Fibroblast of mammary gland (primary cell): ENCODE data around the gene MRC1.

Experiments used
- DNase-seq: peaks from one replicate; pipeline ENCODE4 v3.0.0-alpha.2; 2010; ENCODE audit warnings: low read depth
- H3K4me3 ChIP-seq: 2 replicates; pipeline ENCODE4 v1.5.1; 2011; ENCODE audit warnings: low read depth, mild to moderate bottlenecking, low read length, moderate library complexity; ENCODE audit not compliant: control insufficient read depth
- TF ChIP-seq, protein P1 (sequence below): conservative IDR thresholded peaks from 2 replicates; pipeline ENCODE4 v1.5.1; 2011; ENCODE audit warnings: low read depth, low read length, inconsistent platforms; ENCODE audit not compliant: control insufficient read depth, insufficient read depth

MRC1 gene

DNA sequence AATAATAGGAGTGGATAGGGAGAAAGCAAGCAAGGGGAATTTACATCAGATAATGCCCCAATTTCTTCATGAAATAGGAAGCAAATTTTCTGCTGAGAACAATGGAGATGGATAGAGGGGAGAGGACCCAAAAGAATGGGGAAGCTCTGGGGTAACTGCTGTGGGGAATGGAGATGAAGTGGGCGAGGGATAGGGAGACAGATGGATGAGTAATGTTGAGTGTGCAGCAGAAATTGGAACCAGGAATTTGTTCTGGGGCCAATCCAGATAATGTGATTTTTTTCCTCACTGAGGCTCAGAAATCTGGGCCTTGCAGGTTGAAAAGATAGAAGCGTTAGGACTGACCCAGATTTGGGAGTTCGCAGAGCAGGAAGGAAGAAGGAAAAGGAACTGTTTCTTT lies 24.5 kb upstream of the MRC1 start:
- TF ChIP-seq, protein P1, sequence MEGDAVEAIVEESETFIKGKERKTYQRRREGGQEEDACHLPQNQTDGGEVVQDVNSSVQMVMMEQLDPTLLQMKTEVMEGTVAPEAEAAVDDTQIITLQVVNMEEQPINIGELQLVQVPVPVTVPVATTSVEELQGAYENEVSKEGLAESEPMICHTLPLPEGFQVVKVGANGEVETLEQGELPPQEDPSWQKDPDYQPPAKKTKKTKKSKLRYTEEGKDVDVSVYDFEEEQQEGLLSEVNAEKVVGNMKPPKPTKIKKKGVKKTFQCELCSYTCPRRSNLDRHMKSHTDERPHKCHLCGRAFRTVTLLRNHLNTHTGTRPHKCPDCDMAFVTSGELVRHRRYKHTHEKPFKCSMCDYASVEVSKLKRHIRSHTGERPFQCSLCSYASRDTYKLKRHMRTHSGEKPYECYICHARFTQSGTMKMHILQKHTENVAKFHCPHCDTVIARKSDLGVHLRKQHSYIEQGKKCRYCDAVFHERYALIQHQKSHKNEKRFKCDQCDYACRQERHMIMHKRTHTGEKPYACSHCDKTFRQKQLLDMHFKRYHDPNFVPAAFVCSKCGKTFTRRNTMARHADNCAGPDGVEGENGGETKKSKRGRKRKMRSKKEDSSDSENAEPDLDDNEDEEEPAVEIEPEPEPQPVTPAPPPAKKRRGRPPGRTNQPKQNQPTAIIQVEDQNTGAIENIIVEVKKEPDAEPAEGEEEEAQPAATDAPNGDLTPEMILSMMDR, result no peak
- peak; percentile 79 for DNase-seq
- no peak overlapping the region for H3K4me3 ChIP-seq

DNA sequence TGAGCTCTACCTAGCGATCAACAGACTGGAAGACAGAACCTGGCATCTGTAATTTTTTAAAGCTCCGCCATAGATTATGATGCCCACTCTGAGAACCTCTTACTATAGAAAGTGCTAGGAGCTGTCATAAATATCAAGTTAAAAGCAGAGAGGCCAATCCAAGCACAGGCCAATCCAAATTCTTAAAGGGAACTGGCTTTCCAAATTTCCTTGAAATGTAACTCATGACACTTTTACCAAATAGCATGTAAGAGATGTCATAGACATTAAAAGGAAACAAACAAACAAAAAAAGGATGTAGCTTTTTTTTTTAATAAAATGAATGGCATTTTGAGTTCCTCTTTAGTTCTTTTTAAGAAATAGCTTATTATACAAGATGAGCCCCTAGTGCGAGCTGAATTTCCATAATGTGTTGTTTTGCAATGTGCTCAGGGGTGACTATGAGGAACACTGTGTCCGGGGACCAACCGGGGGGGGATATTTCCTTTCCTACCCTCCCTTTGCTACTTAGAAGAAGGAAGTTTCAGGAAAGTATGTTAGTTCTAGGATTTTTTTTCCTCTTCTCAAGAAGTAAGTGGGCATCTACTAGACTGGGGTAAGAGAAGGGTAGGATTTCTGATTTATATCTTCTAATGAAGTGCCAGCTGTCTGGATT lies 23.7 kb upstream of the MRC1 start:
- H3K4me3 ChIP-seq, result no peak overlapping the region
- TF ChIP-seq, protein P1, result no peak
- DNase-seq, result peak; percentile 56

DNA sequence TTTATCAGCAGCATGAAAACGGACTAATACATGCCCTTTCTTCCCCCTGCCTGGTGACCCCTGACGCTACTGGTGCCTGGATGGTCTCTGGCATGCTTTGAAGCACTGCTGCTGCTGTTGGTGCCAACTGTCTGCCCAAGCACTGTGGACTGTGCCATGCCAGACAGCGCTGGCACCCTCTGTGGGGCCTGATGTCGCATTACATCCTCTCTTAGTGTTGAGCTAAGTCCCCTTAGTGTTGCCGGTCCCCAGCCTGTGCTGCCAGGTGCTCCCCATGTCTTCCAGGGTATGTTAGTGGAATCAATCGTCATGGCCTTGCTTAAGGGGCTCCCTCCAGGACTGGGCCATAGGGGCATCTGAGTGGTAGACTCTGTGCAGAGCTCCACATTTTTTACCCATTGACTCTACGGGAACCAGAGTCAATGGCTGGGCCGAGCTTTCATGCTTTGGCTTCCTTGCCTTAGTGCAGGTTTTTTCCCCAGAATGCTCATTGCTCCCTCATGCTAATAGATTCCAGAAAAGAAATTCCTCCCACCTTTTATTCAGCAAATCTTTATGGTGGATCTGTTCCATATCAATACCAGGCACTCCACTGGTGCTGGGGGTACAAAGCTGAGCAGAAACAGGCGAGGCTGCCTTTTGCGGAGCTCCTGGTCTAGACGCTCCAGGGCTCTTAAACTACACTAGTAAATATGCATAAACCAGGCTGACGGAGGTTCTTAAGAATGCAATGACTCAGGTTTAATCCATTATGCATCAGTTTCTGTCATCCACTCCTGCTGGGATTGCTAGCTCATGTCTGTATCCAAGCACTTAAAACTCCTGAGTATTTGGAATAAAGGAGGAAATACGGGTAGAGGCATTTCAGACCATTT lies 21.8 kb upstream of the MRC1 start:
- peak; percentile 97 for DNase-seq
- H3K4me3 ChIP-seq, result no peak overlapping the region
- TF ChIP-seq, protein P1, result no peak

DNA sequence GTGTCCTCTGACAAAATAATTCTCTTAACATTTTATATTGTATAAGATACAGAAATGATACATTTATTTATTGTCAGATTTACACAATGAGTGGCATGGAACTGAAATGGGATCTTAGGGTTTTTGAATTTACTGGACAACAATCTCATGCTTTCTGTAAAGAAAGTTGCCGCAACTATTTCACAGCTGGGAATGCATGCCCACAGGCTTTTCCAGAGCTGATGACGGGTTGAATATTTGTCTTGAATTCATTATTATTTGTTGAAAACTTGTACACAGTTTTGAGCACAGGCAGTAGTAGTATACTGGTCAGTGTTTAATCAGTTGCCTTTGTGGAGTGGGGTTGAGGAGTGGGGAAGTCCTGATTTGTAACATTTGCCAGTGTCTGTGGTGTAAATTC lies 20.5 kb upstream of the MRC1 start:
- TF ChIP-seq, protein P1, result no peak
- DNase-seq, result no peak
- H3K4me3 ChIP-seq, result no peak overlapping the region

DNA sequence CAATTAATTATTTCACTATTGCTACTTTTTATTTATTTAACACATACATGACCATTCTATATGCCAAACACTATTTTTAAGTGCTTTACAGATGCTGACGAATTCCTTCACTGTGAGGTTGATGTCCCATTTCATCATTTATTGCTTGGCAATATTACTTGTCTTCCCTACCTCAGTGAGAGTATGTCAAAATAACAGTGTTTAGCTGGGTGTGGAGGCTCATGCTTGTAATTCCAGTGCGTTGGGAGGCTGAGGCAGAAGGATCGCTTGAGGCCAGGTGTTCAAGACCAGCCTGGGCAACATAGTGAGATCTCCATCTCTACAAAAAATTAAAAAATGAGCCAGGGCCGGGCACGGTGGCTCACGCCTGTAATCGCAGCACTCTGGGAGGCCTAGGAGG lies 19.8 kb upstream of the MRC1 start:
- TF ChIP-seq, protein P1, result no peak
- no peak overlapping the region for H3K4me3 ChIP-seq
- DNase-seq, result no peak

DNA sequence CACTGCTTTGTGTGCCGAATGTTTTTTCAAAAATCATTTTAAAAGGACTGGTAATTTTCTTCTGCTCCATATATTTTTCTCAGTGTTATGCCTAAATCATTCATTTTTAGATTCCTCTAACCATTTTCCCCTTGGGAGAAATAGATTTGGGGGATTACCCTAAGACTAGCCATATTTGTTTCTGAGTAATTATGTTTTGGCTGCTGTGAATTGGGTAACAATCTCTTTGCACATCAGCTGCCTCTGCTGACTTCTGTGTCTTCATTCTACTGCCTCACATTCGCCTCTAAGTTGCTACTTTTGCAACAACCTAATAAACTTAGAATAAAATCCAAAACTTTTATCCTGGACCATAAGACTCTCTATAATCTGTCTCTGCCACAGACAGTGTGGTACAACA lies 18.5 kb upstream of the MRC1 start:
- DNase-seq, result peak; percentile 71
- TF ChIP-seq, protein P1, result no peak
- H3K4me3 ChIP-seq, result no peak overlapping the region
